ENCODE measurements around the gene RANBP3L. TPM values are rescaled to one million over a fixed set of nuclear protein-coding genes. Genes with fewer than 3 reads are reported as not detected.

Gene RANBP3L
- polyA plus RNA-seq, 1 of the 3 experiments (the other 2 are of a cell fraction) = not detected

DNA sequence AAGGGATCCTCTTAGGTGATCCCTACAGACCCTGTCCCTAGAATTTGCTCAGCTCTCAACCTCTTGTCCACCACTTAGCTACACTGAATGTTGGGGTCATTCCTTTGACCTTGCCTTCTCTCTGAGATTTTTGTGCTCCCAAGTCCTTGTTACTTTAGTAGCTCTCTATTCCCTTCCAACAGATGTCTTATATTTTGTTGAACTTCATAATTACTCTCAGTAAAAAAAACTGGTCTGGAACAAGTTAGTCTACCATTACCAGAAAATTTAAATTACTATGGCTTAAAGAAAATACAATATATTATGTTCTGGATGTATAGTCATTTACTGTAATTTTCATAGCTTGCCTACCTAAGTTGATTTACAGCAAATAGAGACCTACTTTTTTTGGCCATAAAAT, 23.5 kb upstream of the RANBP3L start:
- CTCF ChIA-PET = interaction anchor here (1.0 to 1.5 kb wide), 2 partner anchors 19 to 183 kb away, joined by 3 to 4 read pairs; no protein-coding TSS in a partner anchor
- H3K79me2 ChIP-seq (ENCODE audit: insufficient read depth) = no peaks in the 10 kb centered on the region
- H3K27me3 ChIP-seq (ENCODE audit: insufficient read depth) = no peaks in the 10 kb centered on the region
- H3K36me3 ChIP-seq (replicated peaks in 1 of 2; ENCODE audit: control insufficient read depth in 1 of 2, insufficient read depth in 2 of 2, low read length in 1 of 2) = no peaks in the 10 kb centered on the region
- no peaks in the 10 kb centered on the region for H3F3A ChIP-seq (replicated peaks; ENCODE audit: insufficient read depth)
- H3K9me2 ChIP-seq = no peaks in the 10 kb centered on the region
- no peak overlapping the region for H2AFZ ChIP-seq (ENCODE audit: low read depth)
- TF ChIP-seq, protein P1, sequence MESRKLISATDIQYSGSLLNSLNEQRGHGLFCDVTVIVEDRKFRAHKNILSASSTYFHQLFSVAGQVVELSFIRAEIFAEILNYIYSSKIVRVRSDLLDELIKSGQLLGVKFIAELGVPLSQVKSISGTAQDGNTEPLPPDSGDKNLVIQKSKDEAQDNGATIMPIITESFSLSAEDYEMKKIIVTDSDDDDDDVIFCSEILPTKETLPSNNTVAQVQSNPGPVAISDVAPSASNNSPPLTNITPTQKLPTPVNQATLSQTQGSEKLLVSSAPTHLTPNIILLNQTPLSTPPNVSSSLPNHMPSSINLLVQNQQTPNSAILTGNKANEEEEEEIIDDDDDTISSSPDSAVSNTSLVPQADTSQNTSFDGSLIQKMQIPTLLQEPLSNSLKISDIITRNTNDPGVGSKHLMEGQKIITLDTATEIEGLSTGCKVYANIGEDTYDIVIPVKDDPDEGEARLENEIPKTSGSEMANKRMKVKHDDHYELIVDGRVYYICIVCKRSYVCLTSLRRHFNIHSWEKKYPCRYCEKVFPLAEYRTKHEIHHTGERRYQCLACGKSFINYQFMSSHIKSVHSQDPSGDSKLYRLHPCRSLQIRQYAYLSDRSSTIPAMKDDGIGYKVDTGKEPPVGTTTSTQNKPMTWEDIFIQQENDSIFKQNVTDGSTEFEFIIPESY (IDR thresholded peaks at IDR 0.05; ENCODE audit: borderline replicate concordance, low read depth) = no peak
- TF ChIP-seq GATA2 (CRISPR knock-in tag; IDR thresholded peaks at IDR 0.05) (no peak), RFX5 (IDR thresholded peaks at IDR 0.05; ENCODE audit: low read length) (no peak), IRF3 (IDR thresholded peaks at IDR 0.05; ENCODE audit: low read depth, low read length) (no peak), EZH2phosphoT487 (IDR thresholded peaks at IDR 0.05; ENCODE audit: borderline replicate concordance, low read depth) (no peak), POLR2AphosphoS5 (IDR thresholded peaks at IDR 0.05; ENCODE audit: low read depth, low read length) (no peak), NRF1 (IDR thresholded peaks at IDR 0.05; ENCODE audit: low read depth, low read length) (no peak), USF1 (IDR thresholded peaks at IDR 0.05; ENCODE audit: borderline replicate concordance, low read depth) (no peak)
- TF ChIP-seq, protein P2, sequence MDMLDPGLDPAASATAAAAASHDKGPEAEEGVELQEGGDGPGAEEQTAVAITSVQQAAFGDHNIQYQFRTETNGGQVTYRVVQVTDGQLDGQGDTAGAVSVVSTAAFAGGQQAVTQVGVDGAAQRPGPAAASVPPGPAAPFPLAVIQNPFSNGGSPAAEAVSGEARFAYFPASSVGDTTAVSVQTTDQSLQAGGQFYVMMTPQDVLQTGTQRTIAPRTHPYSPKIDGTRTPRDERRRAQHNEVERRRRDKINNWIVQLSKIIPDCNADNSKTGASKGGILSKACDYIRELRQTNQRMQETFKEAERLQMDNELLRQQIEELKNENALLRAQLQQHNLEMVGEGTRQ (IDR thresholded peaks at IDR 0.05; ENCODE audit: borderline replicate concordance, low read depth, low read length) = no peak
- POLR2A ChIA-PET = no interaction called here
- H3K9ac ChIP-seq = no peak overlapping the region
- H3K4me2 ChIP-seq = no peak overlapping the region
- no peak for DNase-seq
- H3K4me3 ChIP-seq (ENCODE audit: low read depth in 2 of 2, low read length in 1 of 2) = no peak overlapping the region
- H3K27ac ChIP-seq (ENCODE audit: low read depth in 2 of 2, low read length in 1 of 2) = no peak overlapping the region
- H3K4me1 ChIP-seq (ENCODE audit: control insufficient read depth in 1 of 2, insufficient read depth in 2 of 2, low read depth in 1 of 2, low read length in 1 of 2) = no peaks in the 10 kb centered on the region
- no peaks in the 10 kb centered on the region for H3K9me3 ChIP-seq
- H4K20me1 ChIP-seq (ENCODE audit: insufficient read depth) = no peaks in the 10 kb centered on the region

DNA sequence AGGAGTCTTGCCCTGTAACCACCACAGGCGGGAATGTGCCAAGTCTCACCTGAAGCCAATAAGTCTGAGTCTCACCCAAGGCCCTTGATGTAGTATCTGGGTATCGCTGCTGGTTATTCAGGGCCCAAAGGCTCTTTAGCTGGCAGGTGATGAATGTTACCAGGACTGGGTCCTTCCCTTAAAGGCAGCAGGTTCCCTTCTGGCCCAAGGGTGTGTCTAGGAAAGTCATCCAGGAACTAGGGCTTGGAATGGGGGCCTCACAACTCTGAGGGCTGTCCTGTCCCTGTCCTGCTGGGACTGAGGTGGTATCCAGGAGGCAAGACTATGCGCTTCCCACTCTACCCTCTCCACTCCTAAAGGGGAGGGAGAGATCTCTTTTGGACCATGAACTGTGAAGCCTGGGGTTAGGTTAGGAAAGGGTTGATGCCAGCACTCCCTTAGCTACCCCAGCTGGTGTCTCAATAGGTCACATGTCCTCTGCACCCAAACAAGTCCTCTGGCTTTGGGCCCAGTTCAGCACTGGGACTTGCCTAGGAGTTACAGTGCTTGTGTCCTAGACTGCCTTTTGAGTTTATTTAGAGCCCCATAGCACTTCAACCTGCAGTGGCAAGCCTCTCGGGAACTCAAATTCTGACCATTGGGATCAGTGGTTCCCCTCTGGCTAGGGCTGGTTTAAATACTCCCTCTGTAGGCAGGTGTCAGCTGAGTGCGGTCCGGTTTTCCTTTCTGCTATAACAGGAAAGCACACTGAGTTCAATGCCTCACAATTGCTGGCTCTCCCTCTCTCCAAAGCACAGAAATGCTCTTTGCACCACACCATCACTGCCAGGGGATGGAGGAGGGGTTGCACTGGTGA, 22.5 kb upstream of the RANBP3L start:
- no peaks in the 10 kb centered on the region for H3K79me2 ChIP-seq (ENCODE audit: insufficient read depth)
- no peaks in the 10 kb centered on the region for H3K9me2 ChIP-seq
- no peaks in the 10 kb centered on the region for H3K9me3 ChIP-seq
- no peak overlapping the region for H3K9ac ChIP-seq
- no peak overlapping the region for H3K4me2 ChIP-seq
- no peak overlapping the region for H2AFZ ChIP-seq (ENCODE audit: low read depth)
- no peaks in the 10 kb centered on the region for H3F3A ChIP-seq (replicated peaks; ENCODE audit: insufficient read depth)
- no peaks in the 10 kb centered on the region for H3K36me3 ChIP-seq (replicated peaks in 1 of 2; ENCODE audit: control insufficient read depth in 1 of 2, insufficient read depth in 2 of 2, low read length in 1 of 2)
- no peak for TF ChIP-seq TCF12 (IDR thresholded peaks at IDR 0.05)
- no peak for TF ChIP-seq REST (IDR thresholded peaks at IDR 0.05; ENCODE audit: low read depth, low read length)
- TF ChIP-seq CHD2 (IDR thresholded peaks at IDR 0.05; ENCODE audit: low read length, partially characterized antibody) = no peak
- WGBS (ENCODE audit: low lambda C conversion rate) = 53% methylated on average over 6 of the region's 6 CpGs
- no peak for DNase-seq
- no peak overlapping the region for H3K27ac ChIP-seq (ENCODE audit: low read depth in 2 of 2, low read length in 1 of 2)
- no peak overlapping the region for H3K4me3 ChIP-seq (ENCODE audit: low read depth in 2 of 2, low read length in 1 of 2)
- CTCF ChIA-PET = interaction anchor here (1.5 kb wide), 1 partner anchor 18 kb away, joined by 4 read pairs; no protein-coding TSS in a partner anchor
- no peaks in the 10 kb centered on the region for H3K27me3 ChIP-seq (ENCODE audit: insufficient read depth)
- no peaks in the 10 kb centered on the region for H3K4me1 ChIP-seq (ENCODE audit: control insufficient read depth in 1 of 2, insufficient read depth in 2 of 2, low read depth in 1 of 2, low read length in 1 of 2)
- no peaks in the 10 kb centered on the region for H4K20me1 ChIP-seq (ENCODE audit: insufficient read depth)
- POLR2A ChIA-PET = no interaction called here
